Testis (tissue), 3 donors: ENCODE data around the gene ARHGAP22. TPM values are rescaled to one million over a fixed set of nuclear protein-coding genes. Genes with fewer than 3 reads are reported as not detected.

Experiments used
- DNase-seq: peaks from one replicate; pipeline ENCODE4 v3.0.0-alpha.2; 2019
- H3K27ac ChIP-seq, 2 donors: fragments of 200-600 bp; sonication (generic); one replicate each; pipeline ENCODE4 v1.5.1; 2019
- H3K27me3 ChIP-seq: fragments of 200-600 bp; sonication (generic); one replicate; pipeline ENCODE4 v1.5.1; 2019
- H3K36me3 ChIP-seq: fragments of 200-600 bp; sonication (generic); one replicate; pipeline ENCODE4 v1.5.1; 2017; ENCODE audit warnings: low read depth; ENCODE audit errors: missing control alignments
- H3K4me1 ChIP-seq: fragments of 200-600 bp; sonication (generic); one replicate; pipeline ENCODE4 v1.5.1; 2019
- H3K4me3 ChIP-seq, 2 donors: fragments of 200-600 bp; sonication (generic); one replicate each; pipeline ENCODE4 v1.5.1; 2017 to 2019
- H3K9me3 ChIP-seq: fragments of 200-600 bp; sonication (generic); one replicate; pipeline ENCODE4 v1.5.1; 2017
- POLR2A ChIP-seq: fragments of 450-650 bp; IDR thresholded peaks from one replicate; pipeline ENCODE4 v1.6.1; 2017; ENCODE audit warnings: antibody characterized with exemption, mild to moderate bottlenecking, moderate library complexity
- WGBS, 2 donors: methylation state at CpG; one replicate each; pipeline ENCODE4 v1.1.5; 2018; 5-methylcytosine and 5-hydroxymethylcytosine counted together
- intact Hi-C: fragments of 100-400 bp; cut with DNase I; formaldehyde crosslinking; loops from one replicate; pipeline ENCODE4 v1.15.1; 2023; ENCODE audit warnings: low total_unique reads
- polyA plus RNA-seq: library from polyadenylated mRNA; stranded (reverse); fragments of 350-450 nt; fragmentation: Illumina TruSeq; extraction: RNeasy Lipid Tissue Mini Kit (QIAGEN cat#74804); gene quantifications from one replicate; pipeline ENCODE4 v1.2.3, GENCODE V29; 2014; ENCODE audit warnings: low read depth, low replicate concordance; ENCODE audit not compliant: insufficient read depth
- total RNA-seq, 2 donors: library from RNA; depleted of rRNA; stranded (reverse); fragments of >200 nt; gene quantifications; one replicate each; pipeline ENCODE4 v1.2.3, GENCODE V29; 2016
- TF ChIP-seq, protein P1 (sequence below), 3 experiments: fragments of 450-650 bp in 2 of 3; fragments of 200-600 bp in 1 of 3; sonication (generic) in 1 of 3; IDR thresholded peaks; one replicate each; pipeline ENCODE4 v1.5.1; 2016 to 2019; ENCODE audit warnings: antibody characterized with exemption in 3 of 3, mild to moderate bottlenecking in 2 of 3, moderate library complexity in 1 of 3

ARHGAP22 gene
- total and polyA plus RNA-seq, 3 donors from 2014 or later = 6.2 to 11.9 (median 8.8) TPM

- TF ChIP-seq, protein P1, sequence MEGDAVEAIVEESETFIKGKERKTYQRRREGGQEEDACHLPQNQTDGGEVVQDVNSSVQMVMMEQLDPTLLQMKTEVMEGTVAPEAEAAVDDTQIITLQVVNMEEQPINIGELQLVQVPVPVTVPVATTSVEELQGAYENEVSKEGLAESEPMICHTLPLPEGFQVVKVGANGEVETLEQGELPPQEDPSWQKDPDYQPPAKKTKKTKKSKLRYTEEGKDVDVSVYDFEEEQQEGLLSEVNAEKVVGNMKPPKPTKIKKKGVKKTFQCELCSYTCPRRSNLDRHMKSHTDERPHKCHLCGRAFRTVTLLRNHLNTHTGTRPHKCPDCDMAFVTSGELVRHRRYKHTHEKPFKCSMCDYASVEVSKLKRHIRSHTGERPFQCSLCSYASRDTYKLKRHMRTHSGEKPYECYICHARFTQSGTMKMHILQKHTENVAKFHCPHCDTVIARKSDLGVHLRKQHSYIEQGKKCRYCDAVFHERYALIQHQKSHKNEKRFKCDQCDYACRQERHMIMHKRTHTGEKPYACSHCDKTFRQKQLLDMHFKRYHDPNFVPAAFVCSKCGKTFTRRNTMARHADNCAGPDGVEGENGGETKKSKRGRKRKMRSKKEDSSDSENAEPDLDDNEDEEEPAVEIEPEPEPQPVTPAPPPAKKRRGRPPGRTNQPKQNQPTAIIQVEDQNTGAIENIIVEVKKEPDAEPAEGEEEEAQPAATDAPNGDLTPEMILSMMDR (IDR thresholded peaks at IDR 0.05) = no peak
- TF ChIP-seq POLR2A = no peak
- 83 to 95% methylated on average over 2 of the region's 2 CpGs for WGBS, 2 donors
- Histone ChIP-seq H3K36me3 (no peaks in the 10 kb centered on the region), H3K4me1 (peaks cover 20% of the 10 kb centered on the region), H3K27me3 (no peaks in the 10 kb centered on the region), H3K9me3 (no peaks in the 10 kb centered on the region), H3K27ac (no peak overlapping the region), H3K4me3 (no peak overlapping the region)
- intact Hi-C loops = no loop called here
- DNase-seq = no peak
Observed at GRCh38 chr10:48460182-48460581, 144.7 kb downstream of the ARHGAP22 start.

- Histone ChIP-seq H3K27ac (no peak overlapping the region), H3K4me1 (peaks cover 18% of the 10 kb centered on the region), H3K36me3 (no peaks in the 10 kb centered on the region), H3K9me3 (no peaks in the 10 kb centered on the region), H3K27me3 (no peaks in the 10 kb centered on the region), H3K4me3 (no peak overlapping the region)
- WGBS, 2 donors = 88 to 95% methylated on average over 6 to 22 of the region's 23 CpGs
- DNase-seq = no peak
- intact Hi-C loops = no loop called here
- TF ChIP-seq POLR2A = no peak
- TF ChIP-seq, protein P1 (IDR thresholded peaks at IDR 0.05) = no peak
Observed at GRCh38 chr10:48459270-48460150, 145.4 kb downstream of the ARHGAP22 start.

DNA sequence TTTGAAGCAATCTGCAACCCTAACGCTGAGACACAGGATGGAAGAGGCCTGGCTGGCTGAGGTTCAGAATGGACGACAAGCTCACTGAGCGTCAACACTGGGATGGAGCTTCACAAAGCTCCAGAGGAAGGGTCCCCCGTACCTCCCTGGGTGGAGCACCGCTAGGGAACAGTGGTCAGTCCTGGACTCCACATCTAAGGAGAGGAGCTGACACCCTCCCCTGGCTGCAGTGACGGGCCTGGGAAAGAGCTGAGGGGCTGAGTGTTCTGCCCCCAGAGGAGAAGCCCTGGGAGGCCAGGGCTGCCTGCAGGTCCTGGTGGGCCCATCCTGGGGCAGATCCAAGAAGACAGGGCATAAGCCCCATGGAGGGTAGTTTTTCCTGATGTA, 146.2 kb downstream of the ARHGAP22 start:
- no peak for DNase-seq
- intact Hi-C loops = no loop called here
- Histone ChIP-seq H3K36me3 (no peaks in the 10 kb centered on the region), H3K27ac (no peak overlapping the region), H3K4me1 (peaks cover 19% of the 10 kb centered on the region), H3K9me3 (no peaks in the 10 kb centered on the region), H3K4me3 (no peak overlapping the region), H3K27me3 (no peaks in the 10 kb centered on the region)
- 78 to 83% methylated on average over 1 to 6 of the region's 6 CpGs for WGBS, 2 donors
- TF ChIP-seq POLR2A = no peak
- TF ChIP-seq, protein P1 (IDR thresholded peaks at IDR 0.05) = no peak

DNA sequence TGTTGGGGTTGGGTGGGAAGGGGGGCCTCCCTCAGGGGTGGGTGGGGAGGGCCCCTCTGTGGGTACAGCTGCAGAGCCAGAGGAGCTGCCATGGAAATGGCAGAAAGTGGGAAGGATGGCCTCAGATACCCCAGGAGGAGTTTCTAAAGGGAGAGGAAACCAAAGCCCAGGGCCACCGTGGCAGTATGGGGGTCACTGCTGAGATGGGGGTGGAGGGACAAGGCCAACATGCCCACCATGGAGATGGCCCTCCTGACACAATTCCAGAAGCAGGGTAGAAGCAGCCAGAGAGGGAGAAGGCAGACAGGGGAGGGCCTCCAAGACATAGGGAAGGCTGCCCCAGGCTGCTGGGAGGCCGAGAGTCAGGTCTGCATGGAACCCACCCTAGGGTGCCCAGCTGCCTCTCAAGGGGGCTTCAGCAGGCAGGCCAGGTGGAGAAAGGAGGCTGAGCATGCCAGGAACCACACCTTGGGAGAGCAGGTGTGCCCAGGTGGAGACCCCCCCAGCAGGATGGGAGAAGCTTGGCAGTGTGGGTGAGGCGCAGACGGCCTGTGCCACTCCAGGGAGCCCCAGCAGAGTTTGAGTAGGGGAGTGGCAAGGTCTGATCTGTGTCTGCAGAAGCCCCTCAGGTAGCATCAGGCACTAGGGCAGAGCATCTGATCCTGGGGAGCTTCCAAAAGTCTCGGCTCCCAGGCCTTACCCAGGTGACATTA, 146.8 kb downstream of the ARHGAP22 start:
- WGBS, 2 donors = 46 to 75% methylated on average over 2 to 5 of the region's 5 CpGs
- peaks cover 20% of the 10 kb centered on the region for H3K4me1 ChIP-seq
- no peak overlapping the region for H3K27ac ChIP-seq
- intact Hi-C loops = no loop called here
- H3K36me3 ChIP-seq = no peaks in the 10 kb centered on the region
- no peaks in the 10 kb centered on the region for H3K27me3 ChIP-seq
- H3K9me3 ChIP-seq = no peaks in the 10 kb centered on the region
- TF ChIP-seq, protein P1 (IDR thresholded peaks at IDR 0.05) = no peak
- no peak for TF ChIP-seq POLR2A
- no peak overlapping the region for H3K4me3 ChIP-seq
- DNase-seq = no peak
